Ovary (tissue), 9 donors: ENCODE data around the gene SKA2. TPM values are rescaled to one million over a fixed set of nuclear protein-coding genes. Genes with fewer than 3 reads are reported as not detected.

Source experiments
- DNase-seq, 5 donors: peaks; one replicate each; pipeline ENCODE4 v3.0.0-alpha.2; 2019 to 2020
- H3K27ac ChIP-seq, 2 donors: fragments of 200-600 bp; one replicate each; pipeline versions ENCODE4 v1.5.1 to v1.8.0; 2019 to 2022
- H3K27me3 ChIP-seq: fragments of 200-600 bp; one replicate; pipeline ENCODE4 v1.8.0; 2022
- H3K36me3 ChIP-seq: fragments of 200-600 bp; sonication (generic); one replicate; pipeline ENCODE4 v1.5.1; 2019
- H3K4me1 ChIP-seq: one replicate; pipeline ENCODE4 v1.8.1; 2013; ENCODE audit warnings: mild to moderate bottlenecking, moderate library complexity; ENCODE audit not compliant: insufficient read depth
- H3K4me3 ChIP-seq: fragments of 200-600 bp; sonication (generic); one replicate; pipeline ENCODE4 v1.5.1; 2017
- H3K9me3 ChIP-seq, 2 donors: fragments of 200-600 bp in 1 of 2; sonication (generic) in 1 of 2; one replicate each; pipeline versions ENCODE4 v1.5.1 to v1.8.1; 2013 to 2019; ENCODE audit warnings: mild to moderate bottlenecking in 1 of 2, moderate library complexity in 1 of 2
- CTCF ChIP-seq, 3 donors: fragments of 450-650 bp in 2 of 3; fragments of 200-600 bp in 1 of 3; IDR thresholded peaks; one replicate each; pipeline versions ENCODE4 v1.5.1 to v1.8.0; 2016 to 2022; ENCODE audit warnings: antibody characterized with exemption in 3 of 3, mild to moderate bottlenecking in 1 of 3
- EP300 ChIP-seq: sonication (generic); formaldehyde crosslinking; IDR thresholded peaks from one replicate; pipeline ENCODE4 v1.6.1; 2017; ENCODE audit warnings: antibody characterized with exemption
- POLR2A ChIP-seq: fragments of 450-650 bp; IDR thresholded peaks from one replicate; pipeline ENCODE4 v1.6.1; 2017; ENCODE audit warnings: antibody characterized with exemption, mild to moderate bottlenecking, moderate library complexity
- WGBS, 3 donors: extraction: QIAGEN DNeasy Blood & Tissue Kit in 1 of 3; methylation state at CpG; one replicate each; pipeline versions ENCODE4 v1.1.5 to v1.1.7; 2013 to 2017; 5-methylcytosine and 5-hydroxymethylcytosine counted together
- intact Hi-C, 4 donors: fragments of 100-400 bp; cut with DNase I; formaldehyde crosslinking; loops; one replicate each; pipeline versions ENCODE4 v1.11.0 to v1.15.1; 2022 to 2023
- polyA plus RNA-seq, 2 donors: library from polyadenylated mRNA; stranded (reverse); fragments of 200-250 nt in 1 of 2; fragments of 350-450 nt in 1 of 2; fragmentation: Illumina TruSeq in 1 of 2; extraction: RNeasy Lipid Tissue Mini Kit (QIAGEN cat#74804) in 1 of 2; gene quantifications; one replicate each; pipeline ENCODE4 v1.2.3, GENCODE V29; 2013 to 2014
- total RNA-seq, 7 donors: library from RNA; depleted of rRNA in 2 of 7; stranded (reverse); fragments of >200 nt in 2 of 7; fragmentation: NEBNext Ultra II Directional in 3 of 7; extraction: Animal tissue kit (Norgen Biotek cat#: 25700) in 3 of 7; gene quantifications; one replicate each; pipeline versions ENCODE4 v1.1.0 to v1.2.4, GENCODE V29; 2016 to 2023
- donor health status: DM: no; HTN: no; CAD: no; lungs with moderate emphysema.
- donor health status: DM: no; HTN: no; CAD: no.
- donor health status: Bipolar disorder and iron deficiency.
- donor health status: DM: yes; HTN: yes; CAD: no.
- donor health status: DM: no; HTN: no; CAD: no.
- donor health status: DM: yes; HTN: yes; CAD: no.

The SKA2 gene
- total and polyA plus RNA-seq, 9 donors, result 15.1 to 50.0 (median 25.5) TPM

- Histone ChIP-seq H3K27me3 (no peaks in the 10 kb centered on the region), H3K27ac (no peak overlapping the region), H3K4me1 (no peaks in the 10 kb centered on the region), H3K36me3 (no peaks in the 10 kb centered on the region), H3K4me3 (no peak overlapping the region), H3K9me3 (no peaks in the 10 kb centered on the region)
- TF ChIP-seq POLR2A, result no peak
- no peak for TF ChIP-seq CTCF (IDR thresholded peaks at IDR 0.05)
- no peak for TF ChIP-seq EP300
- no peak for DNase-seq
- WGBS, 3 donors, result 82 to 90% (median 85%) methylated on average over 7 of the region's 7 CpGs
- intact Hi-C loops, result no loop called here
Measured at GRCh38 chr17:59178266-59178985, 23.4 kb upstream of the SKA2 start.

- intact Hi-C loops, result no loop called here
- H3K27ac ChIP-seq, result no peak overlapping the region
- no peaks in the 10 kb centered on the region for H3K36me3 ChIP-seq
- no peaks in the 10 kb centered on the region for H3K9me3 ChIP-seq
- no peaks in the 10 kb centered on the region for H3K4me1 ChIP-seq
- 94 to 100% (median 99%) methylated on average over 7 of the region's 7 CpGs for WGBS, 3 donors
- H3K27me3 ChIP-seq, result no peaks in the 10 kb centered on the region
- no peak overlapping the region for H3K4me3 ChIP-seq
- no peak for DNase-seq
- TF ChIP-seq POLR2A (no peak), EP300 (no peak), CTCF (IDR thresholded peaks at IDR 0.05) (no peak)
Measured at GRCh38 chr17:59175076-59175475, 20.1 kb upstream of the SKA2 start.

DNA sequence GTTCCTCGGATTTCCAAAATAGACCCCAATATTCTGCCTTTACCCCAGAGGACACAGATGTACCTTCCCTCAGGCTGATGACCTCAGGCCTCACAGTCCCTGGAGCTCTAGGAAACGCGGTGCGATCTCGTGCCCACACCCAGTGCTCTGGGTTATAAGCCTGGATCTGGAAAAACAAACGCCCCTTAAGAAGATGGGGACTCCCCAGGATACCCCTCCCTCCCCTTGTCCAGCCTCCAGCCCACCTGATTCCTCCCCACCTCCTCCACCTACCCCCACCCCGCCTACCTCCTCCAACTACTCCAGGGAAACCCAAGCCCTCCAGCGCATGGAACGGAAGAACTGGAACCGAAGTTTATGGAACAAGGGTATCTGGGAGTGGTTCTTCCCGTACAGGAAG lies 19.7 kb upstream of the SKA2 start:
- WGBS, 3 donors, result 98% methylated on average over 11 of the region's 11 CpGs
- intact Hi-C loops, result no loop called here
- no peak overlapping the region for H3K4me3 ChIP-seq
- no peak overlapping the region for H3K27ac ChIP-seq
- no peaks in the 10 kb centered on the region for H3K4me1 ChIP-seq
- no peak for DNase-seq
- H3K9me3 ChIP-seq, result no peaks in the 10 kb centered on the region
- no peaks in the 10 kb centered on the region for H3K27me3 ChIP-seq
- no peaks in the 10 kb centered on the region for H3K36me3 ChIP-seq
- TF ChIP-seq CTCF (IDR thresholded peaks at IDR 0.05) (no peak), POLR2A (no peak), EP300 (no peak)

- no peak overlapping the region for H3K27ac ChIP-seq
- no peaks in the 10 kb centered on the region for H3K36me3 ChIP-seq
- no peaks in the 10 kb centered on the region for H3K4me1 ChIP-seq
- intact Hi-C loops, result no loop called here
- no peak for DNase-seq
- H3K4me3 ChIP-seq, result no peak overlapping the region
- H3K9me3 ChIP-seq, result no peaks in the 10 kb centered on the region
- TF ChIP-seq EP300, result no peak
- no peak for TF ChIP-seq CTCF (IDR thresholded peaks at IDR 0.05)
- TF ChIP-seq POLR2A, result no peak
- WGBS, 3 donors, result 98 to 99% (median 98%) methylated on average over 27 to 33 of the region's 33 CpGs
- H3K27me3 ChIP-seq, result no peaks in the 10 kb centered on the region
Measured at GRCh38 chr17:59172436-59173004, 17.5 kb upstream of the SKA2 start.
